HK-2 (cell line): Measurements from ENCODE around the gene ARPC4.
A peak's percentile ranks its signal among the peaks of the same experiment; 100 is the strongest.
"Not testable (repeated sequence)": the region's sequence is repeated elsewhere in the genome, so short reads cannot be mapped to it uniquely, and the experiment has no call there.

Experiments used
- DNase-seq: peaks from one replicate; pipeline ENCODE4 v3.0.0-alpha.2; 2018; ENCODE audit not compliant: unreplicated experiment

ARPC4 gene

DNA sequence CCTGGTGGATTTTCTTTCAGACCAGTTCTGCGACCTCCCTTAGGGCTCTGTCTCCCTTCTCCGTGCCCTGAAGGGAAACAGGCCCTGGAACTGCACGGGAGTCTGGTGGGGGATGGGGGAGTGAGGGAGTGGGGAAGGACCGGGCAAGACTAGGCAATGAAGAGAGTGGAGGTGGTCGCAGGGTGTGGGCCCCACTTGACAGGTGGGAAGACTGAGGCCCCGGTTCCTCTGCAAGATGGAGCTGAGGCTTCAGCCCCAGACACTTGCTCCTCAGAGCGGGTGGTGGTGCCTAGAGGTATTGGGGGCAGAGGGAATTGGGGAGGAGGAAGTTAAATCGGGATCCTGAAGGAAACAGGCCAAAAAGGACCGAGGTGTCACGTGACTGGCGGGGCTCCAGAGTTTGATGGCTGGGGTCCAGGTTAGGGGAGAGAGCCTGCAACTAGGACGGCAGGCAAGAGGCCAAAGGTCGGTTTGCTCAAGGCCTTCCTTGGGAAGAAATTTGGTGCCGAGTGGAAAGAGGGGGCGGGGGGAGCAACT, 22.5 kb upstream of the ARPC4 start:
- DNase-seq = no peak

DNA sequence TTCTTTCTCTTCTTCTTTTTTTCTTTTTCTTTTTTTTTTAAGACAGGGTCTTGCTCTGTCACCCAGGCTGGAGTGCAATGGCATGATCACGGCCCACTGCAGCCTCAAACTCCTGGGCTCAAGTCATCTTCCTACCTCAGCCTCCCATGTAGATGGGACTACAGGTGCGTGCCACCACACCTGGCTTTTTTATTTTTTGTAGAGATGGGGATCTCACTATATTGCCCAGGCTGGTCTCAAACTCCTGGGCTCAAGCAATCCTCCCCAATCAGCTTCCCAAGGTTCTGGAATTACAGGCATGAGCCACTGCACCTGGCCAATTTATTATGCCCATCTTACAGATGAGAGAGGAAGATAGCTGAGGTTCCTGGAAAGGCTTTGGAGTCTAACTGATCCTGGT, 21.9 kb upstream of the ARPC4 start:
- not testable (repeated sequence) for DNase-seq

DNA sequence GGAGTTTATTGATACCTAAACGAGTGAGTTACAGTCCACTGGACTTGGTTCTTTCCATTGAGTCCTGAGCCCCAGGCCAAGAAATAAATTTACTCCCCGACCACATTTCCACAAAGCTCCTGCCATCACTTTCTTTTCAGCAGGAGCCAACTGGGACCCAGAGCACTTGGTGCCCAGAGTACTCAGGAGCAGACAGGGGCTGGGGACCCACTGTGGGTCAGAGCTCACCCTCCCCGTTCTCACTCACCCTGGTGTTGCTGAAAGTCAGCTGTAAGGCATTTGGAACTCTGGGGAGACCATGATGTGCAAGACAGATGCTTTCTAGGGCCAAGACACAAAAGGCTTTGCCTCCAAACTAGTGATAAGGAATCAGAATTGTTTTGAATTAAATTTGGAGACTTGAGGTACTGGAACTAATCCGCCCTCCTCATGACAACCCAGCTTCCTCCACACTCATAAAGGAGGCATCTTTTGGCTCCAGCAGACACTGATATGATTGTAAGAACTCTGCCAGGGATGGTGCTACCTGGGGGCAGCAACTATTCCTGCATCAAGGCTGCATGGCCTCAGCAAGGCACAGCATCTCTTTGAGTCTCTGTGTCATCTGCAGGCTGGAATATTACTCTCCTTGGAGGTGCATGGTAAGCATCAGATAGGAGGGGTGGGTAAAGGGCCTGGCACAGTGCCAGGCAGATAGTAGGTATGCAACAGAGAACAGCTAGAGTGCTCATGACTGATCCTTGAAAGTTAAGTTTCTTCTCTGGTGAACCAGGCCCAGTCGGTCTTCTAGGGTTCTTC, 15.8 kb upstream of the ARPC4 start:
- DNase-seq = no peak

DNA sequence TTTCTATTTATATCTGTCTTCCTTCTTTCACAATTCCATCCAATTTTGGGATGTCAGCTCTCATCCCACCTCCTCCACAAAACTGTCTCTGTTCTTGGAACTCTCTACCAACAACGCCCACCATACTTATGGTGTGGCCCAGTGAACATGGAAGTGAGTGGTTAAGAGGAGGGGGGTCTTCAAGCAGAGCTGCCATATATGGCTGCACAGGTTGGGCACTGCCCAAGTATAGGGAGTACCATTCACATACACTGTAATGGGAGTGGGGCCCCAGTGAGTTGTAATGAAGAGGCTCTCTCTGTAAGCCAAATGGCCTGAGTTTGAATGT, 15.2 kb upstream of the ARPC4 start:
- DNase-seq = no peak

DNA sequence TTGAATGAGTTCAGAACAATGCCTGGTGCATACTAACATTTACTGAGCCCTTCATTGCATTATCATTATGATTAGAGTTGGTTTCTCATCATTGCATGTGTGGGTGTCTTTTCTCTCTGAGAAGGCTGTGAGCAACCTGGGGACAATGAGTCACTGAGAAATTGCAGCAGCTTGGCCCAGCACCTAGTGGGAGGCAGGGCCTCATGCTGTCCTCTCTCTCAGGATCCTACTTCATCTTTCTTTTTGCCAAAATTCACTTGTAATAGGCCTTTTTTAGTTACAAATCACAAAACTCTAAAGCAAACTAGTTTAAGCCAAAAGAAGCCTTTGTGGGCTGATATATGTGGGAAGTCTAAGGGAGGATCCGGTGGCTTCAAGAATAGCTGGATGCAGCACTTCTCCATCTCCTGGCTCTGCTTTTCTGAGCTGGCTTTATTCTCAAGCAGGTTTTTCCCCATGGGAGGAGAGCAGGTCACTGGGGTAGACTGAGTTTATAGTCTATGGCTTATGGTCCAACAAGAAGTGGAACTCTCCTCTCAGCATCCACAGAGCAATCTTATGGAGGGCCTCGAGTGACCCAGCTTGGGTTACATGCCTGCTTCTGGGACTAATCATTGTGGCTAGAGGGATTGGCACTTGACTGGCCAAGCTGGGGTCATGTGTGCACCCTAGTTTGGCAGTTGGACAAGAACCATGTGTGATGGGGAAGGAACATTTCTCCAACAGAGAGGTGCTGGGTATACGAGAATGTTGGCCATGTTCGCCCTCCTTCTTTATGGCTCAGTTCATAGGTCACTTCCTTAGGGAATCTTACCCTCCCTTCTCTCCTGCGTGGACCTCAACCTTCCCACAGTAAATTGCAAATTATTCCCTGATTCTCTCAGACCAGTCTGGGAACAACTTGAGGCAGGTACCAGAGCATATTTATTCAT, 14.5 kb upstream of the ARPC4 start:
- no peak for DNase-seq

DNA sequence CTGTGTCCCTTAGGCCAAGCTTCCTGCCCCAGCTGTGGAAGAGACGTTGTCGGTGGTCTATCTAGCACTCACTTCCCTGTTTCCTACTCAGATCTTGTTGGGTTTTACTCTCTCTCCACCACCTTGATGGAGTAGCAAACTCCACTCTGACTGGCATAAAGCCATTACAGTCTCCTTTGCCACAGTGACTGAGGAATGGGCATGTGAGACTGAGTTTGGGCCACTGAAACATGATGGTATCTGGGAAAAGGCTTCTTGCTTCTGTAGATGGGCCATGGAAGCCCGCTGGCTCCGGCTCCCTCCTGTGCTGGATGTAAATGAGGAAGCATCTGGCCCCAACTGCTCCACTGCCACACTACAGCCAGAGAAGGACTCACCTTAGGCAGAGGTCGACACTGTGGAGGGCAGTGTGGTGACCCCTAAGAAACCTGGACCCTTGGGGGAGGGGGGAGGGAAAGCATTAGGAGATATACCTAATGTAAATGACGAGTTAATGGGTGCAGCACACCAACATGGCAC, 13.7 kb upstream of the ARPC4 start:
- no peak for DNase-seq

DNA sequence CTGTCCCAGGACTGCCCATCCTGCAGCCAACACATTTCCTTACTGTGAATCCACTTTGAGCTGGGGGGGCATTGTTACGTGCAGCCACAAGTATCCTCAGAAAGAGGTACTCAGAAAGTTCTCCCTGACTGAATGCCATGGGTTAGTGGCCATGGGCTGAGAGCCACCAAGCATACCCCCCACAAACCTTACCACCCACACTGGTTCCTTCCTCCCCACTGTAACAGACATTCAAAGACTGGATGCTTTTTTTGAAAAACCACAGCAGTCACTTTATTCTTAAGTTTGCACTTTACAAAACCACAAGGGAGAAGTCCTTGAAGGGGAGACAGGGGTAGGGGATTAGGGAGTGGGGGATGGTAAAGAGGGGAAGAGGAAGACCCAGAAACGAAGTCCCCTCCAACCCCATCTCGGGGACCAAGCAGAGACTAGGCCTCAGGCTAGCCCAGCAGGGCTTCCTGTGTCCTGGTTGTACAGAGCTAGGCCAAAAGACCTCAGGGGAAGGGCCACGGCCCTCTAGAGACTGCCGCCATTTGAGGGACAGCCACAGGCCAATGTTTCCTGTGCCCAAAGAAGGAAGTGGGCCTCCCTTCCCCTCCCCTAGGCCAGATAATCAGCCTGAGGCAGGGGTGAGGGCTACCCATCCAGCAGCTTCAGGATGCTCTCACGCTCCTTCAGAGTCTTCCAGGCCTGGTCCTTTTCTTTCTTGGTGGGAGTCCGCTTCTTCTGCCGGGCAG, 13.0 kb upstream of the ARPC4 start:
- DNase-seq = peak; percentile 78

DNA sequence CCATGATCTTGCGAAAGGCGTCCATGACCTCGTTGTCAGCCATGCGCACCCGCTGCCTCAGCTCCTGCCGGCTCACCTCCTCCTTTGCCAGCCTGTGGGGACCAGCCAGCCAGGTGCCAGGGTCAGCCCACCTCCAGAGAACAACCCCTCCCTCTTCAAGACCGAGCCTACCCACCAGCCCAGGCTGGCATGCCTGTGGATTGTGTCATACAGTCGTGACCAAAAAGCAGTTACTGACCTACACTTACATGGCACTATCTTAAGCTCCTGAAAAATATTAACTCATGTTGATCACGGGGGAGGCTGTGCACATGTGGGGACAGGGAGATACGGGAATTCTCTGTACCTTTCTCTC, 12.4 kb upstream of the ARPC4 start:
- no peak for DNase-seq

DNA sequence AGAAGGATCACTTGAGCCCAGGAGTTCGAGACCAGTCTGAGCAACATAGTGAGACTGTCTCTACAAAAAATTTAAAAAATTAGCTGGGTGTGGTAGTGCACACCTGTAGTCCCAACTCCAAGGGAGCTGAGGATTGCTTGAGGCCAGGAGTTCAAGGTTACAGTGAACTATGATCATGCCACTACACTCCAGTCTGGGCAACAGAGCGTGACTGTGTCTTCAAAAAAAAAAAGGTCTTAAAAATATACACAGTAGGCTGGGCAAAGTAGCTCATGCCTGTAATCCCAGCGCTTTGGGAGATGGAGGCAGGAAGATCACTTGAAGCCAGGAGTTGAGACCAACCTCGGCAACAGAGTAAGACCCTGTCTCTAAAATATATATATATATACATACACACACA, 12.0 kb upstream of the ARPC4 start:
- no peak for DNase-seq

DNA sequence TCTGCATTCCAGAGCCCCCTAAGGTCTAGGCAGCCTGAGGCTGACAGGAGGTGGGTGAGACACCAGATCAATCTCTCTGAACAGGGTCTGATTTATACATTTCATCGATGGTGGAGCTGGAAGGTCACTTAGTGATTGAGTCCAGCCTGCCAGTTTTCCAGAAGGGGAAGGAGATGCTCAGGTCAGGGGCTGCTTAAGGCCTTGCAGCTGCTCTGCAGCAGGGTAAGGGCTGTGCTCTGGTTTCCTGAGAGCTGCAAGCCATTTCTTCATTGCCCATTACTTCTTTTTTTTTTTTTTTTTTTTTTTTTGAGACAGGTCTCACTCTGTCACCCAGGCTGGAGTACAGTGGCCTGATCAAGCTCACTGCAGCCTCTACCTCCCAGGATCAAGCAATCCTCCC, 11.3 kb upstream of the ARPC4 start:
- DNase-seq = no peak

DNA sequence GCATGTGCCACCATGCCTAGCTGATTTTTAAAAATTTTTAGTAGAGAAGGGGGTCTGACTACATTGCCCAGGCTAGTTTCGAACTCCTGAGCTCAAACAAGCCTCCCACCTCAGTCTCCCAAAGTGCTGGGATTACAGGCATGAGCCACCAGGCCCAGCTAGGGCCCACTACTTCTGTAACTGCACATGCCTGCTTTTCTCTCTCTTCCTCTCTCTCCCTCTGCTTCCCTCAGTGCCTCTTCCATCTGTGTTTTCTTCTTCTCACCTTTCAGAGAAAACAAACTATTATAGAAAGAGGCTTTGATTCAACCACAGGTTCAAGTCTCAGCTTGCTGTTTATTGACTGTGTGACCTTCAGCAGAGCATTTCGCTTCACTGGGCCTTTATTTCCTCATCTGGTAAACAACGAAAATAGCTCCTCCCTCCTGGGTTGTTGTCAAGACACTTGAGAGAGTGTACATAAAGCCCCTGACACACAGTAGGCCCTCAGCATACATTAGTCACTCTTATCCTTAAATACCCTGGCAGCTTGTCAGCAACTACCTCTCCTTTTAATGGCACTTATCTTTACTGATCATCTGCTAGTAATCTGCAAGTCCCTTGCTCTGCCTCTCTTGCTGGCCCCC, 10.8 kb upstream of the ARPC4 start:
- no peak for DNase-seq

DNA sequence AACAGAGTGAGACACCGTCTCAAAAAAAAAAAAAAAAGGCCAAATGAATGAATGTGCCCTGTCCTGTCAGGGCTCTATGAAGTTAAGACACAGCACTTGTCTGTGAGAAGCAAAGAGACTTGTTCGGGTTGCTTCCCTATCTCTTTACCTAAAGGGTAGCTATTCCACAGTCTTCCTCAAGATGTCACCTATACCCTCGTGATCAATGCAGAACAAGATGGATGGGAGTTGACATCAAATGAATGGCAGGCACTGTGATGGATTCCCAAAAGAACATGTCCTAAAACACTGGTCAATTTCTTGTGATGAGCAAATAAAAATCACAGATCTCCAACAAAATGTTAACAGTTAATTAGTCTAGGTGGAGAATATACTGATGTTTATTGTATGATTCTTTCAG, 10.1 kb upstream of the ARPC4 start:
- DNase-seq = no peak

DNA sequence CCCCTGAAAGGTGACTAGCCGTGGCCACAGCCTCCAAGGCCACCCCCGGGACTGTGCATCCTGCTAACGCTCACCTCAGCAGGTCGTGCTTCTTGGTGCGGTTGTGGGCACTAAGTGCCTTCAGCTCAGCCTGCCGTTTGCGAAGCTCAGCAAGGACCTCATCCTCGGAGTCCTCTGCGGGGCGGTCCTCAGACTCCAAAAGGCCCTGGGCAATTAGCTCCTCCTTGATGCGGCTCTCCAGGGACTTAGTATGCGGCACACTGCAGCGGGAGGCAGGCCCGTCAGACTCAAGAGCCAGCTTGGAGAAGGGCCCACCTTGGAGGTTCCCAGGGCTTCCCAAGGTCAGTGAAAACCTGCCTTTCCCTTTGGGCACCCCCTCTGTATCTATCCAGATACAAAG, 8.9 kb upstream of the ARPC4 start:
- DNase-seq = no peak

DNA sequence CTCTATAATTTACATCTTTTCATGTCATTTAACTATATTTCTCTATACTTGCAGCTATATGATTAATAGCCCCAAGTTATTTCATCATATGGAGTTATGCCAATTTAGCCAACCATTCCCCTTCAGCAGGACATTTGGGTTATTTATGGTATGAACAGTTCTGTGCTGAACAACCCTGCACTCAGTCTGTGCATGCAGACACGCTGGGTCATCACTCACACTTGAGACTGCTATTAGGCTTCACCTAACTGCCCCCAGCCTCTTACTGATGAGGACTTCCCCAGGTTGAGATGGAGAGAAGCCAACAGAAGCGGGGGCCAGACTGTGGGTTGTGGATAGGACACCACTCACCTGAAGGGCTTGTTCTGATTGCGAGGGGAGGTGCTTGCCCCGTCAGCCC, 7.9 kb upstream of the ARPC4 start:
- no peak for DNase-seq

DNA sequence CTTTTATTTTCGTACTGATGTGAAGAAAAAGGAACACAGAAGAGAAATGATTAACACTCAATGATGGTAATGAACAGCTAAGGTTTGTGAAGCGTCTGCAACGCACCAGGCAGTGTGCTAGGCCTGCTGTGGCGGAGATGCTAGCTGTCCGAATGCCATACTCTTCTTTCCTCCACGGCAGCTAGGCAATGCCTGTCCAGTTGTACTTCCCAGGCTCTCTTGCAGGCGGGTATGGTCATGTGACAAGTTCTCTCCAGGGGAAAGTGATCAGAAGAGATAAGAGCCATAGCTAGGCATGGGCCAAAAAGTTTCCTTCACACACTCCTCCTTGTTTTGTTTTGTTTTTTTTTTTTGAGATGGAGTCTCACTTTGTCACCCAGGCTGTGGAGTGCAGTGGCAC, 7.3 kb upstream of the ARPC4 start:
- no peak for DNase-seq

DNA sequence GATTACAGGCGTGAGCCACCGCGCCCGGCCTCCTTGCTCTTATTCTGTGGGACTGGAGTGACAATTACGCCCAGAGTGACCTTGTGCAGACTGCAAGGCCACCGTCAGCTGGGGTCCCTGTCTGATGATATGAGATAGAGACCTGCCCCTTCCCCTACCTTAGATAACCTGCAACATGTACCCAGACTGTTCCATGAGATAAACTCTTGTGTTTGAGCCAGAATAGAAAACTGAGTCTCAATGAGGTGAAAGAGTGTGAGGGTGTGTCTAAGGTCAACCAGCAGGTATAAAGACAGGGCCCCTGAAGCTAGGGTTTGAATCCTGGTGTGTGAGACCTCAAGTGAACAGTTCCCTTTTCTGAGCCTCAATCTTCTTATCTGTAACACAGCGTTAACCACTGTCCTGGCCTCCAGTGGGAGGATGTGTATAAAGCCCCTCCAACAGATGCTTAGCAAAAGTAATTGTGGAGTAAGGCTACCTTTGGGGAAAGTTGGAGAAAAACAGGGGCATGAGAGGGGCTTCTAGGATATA, 6.6 kb upstream of the ARPC4 start:
- no peak for DNase-seq

DNA sequence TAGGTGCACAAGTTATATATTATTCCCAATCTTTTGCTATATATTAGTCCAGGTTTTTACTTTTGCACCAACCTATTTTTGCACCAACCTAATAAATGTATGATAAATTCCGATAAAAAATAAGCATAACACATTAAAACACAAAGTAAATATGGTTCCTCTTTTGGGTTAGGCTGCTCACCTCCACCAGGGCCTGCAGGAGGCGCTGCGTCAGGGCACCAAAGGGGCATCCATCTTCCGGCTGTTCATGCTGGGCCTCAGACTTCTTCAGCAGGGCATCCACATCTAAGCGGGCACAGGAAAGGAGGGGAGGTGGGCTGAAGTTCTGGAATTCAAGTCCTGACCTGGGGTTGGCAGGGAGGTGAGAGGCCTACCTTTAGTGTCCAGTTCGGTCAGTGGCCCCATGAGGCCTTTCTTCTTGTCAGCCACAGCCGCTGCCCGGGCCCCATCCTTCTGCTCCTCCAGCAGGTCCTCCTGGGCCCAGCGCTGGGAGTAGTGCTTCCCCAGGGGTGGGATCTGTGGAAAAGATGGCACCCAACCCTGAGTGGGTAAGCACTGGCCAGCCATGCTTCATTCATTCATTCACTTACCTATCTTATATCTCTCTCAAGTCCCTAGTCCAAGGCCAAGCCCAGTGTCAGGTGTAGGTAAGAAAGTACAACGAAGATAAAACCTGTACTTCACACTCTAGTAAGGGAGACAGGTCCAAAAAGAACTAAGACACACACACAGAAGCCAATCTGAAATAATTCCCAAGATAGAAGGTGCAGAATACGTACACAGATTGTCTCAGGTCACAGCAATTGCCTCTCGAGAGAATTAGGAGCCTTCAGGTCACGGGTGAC, 5.8 kb upstream of the ARPC4 start:
- DNase-seq = no peak

DNA sequence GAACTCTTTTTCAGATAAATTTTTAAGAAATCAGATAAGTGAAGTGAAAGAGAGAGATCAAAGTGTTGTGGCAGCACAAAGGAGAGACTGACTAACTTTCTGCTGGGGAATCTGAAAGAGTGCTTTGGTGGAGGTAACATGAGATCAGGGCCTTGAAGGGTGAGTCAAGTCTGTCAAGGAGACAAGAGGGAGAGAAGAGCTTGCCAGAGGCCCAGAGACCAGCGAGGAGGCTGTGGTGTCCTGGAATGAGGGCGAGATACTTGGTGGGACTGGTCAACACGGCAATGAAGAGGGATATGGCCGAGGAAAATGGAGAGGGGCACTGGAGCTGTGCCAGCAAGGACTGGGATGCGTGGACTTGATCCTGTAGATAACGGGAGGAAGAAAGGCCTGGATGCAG, 5.2 kb upstream of the ARPC4 start:
- no peak for DNase-seq

DNA sequence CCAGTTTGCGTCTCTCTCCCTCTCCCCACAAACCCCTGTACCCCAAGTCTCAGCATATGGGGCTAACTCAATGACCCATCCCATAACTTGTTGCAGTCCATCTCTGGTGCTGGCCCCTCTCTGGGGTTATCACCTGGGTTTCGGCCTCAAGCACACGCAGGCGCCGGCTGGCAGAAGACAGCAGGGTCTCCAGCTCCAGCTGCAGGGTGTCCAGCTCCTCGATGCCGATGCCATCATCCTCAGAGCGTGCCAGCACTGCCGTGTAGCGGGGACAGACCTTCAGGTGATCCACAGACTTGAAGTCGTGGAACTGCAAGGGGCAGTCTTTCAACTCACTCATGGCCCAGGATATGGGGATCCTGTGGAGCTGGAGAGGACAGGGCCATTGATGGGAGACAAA, 1.8 kb upstream of the ARPC4 start:
- no peak for DNase-seq

DNA sequence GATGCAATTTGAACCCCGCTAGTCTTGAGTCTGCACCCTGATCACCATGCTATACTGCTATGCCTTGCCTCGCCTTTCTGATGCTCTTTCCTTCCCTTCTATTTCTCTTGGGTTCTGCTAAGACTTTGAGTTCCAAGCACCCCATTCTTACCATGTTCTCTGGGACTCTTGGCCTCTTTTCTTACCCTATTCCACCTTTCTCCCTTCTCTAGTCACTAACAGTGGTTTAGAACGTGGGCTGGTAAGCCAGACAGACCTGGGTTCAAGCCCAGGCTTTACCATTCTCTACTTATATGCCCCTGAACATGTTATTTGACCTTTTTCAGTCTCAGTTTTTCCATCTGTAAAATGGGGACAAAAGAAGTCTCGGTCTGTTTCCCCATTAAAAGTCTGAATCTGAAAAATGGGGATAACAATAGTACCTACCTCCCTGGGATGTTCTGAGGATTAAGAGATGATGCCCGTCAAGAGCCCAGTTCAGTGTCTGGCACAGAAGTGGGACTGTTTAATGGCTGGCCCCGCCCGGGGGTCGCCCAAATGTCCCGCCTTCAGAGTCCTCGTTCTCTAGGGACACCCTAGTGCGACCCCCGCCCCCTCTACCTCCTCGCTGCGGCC, 985 bp upstream of the ARPC4 start:
- DNase-seq = no peak
